HL-60 (cell line): ENCODE data around the gene TMPRSS2.

Source experiments
- DNase-seq, 2 experiments: peaks; one replicate each; pipeline ENCODE4 v3.0.0-alpha.2; 2010 to 2020; ENCODE audit warnings: low read depth in 1 of 2, low spot score in 1 of 2
- H3K27ac ChIP-seq: fragments of 250-450 bp; sonication (Bioruptor Pico); replicated peaks from 2 replicates; pipeline ENCODE4 v1.5.1; 2020; ENCODE audit warnings: mild to moderate bottlenecking, moderate library complexity
- H3K27me3 ChIP-seq: fragments of 250-450 bp; sonication (Bioruptor Pico); 2 replicates; pipeline ENCODE4 v1.5.1; 2021; ENCODE audit warnings: mild to moderate bottlenecking, moderate library complexity; ENCODE audit not compliant: insufficient read depth, poor library complexity, severe bottlenecking
- H3K4me3 ChIP-seq: replicated peaks from 2 replicates; pipeline ENCODE4 v1.5.1; 2011; ENCODE audit warnings: mild to moderate bottlenecking, control low read depth, low read length; ENCODE audit not compliant: insufficient read depth
- GABPA ChIP-seq: IDR thresholded peaks from 2 replicates; pipeline ENCODE4 v1.6.1; 2012; ENCODE audit warnings: low read depth
- POLR2AphosphoS5 ChIP-seq: IDR thresholded peaks from 2 replicates; pipeline ENCODE4 v1.6.1; 2012; ENCODE audit warnings: low read depth
- SPI1 ChIP-seq: IDR thresholded peaks from 2 replicates; pipeline ENCODE4 v1.6.1; 2012; ENCODE audit warnings: low read depth, mild to moderate bottlenecking, borderline replicate concordance
- TF ChIP-seq, protein P1 (sequence below): IDR thresholded peaks from 2 replicates; pipeline ENCODE4 v1.6.1; 2012; ENCODE audit warnings: low read depth; ENCODE audit not compliant: insufficient replicate concordance
- TF ChIP-seq, protein P2 (sequence below): IDR thresholded peaks from one replicate; pipeline ENCODE4 v1.5.1; 2011; ENCODE audit warnings: low read length, control low read depth, inconsistent platforms; ENCODE audit not compliant: insufficient read depth

The TMPRSS2 gene

DNA sequence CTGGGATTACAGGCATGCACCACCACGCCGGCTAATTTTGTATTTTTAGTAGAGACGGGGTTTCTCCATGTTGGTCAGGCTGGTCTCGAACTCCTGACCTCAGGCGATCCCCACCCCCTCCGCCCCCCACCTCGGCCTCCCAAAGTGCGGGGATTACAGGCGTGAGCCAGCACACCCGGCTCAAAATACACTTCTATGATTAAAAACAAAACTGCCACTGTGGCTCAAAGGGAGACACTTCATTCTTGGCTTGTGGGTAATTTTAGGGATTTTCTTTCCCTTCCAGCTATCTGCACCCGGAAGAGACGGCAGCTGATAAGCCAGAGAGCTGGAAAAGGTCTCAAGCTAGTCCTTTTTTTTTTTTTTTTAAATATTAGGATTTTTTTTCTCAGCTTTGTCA lies 24.5 kb downstream of the TMPRSS2 start:
- Histone ChIP-seq H3K27ac (no peak overlapping the region), H3K4me3 (no peak overlapping the region), H3K27me3 (no peaks in the 10 kb centered on the region)
- DNase-seq: no peak
- TF ChIP-seq POLR2AphosphoS5 (no peak), GABPA (no peak), SPI1 (no peak)
- TF ChIP-seq, protein P1, sequence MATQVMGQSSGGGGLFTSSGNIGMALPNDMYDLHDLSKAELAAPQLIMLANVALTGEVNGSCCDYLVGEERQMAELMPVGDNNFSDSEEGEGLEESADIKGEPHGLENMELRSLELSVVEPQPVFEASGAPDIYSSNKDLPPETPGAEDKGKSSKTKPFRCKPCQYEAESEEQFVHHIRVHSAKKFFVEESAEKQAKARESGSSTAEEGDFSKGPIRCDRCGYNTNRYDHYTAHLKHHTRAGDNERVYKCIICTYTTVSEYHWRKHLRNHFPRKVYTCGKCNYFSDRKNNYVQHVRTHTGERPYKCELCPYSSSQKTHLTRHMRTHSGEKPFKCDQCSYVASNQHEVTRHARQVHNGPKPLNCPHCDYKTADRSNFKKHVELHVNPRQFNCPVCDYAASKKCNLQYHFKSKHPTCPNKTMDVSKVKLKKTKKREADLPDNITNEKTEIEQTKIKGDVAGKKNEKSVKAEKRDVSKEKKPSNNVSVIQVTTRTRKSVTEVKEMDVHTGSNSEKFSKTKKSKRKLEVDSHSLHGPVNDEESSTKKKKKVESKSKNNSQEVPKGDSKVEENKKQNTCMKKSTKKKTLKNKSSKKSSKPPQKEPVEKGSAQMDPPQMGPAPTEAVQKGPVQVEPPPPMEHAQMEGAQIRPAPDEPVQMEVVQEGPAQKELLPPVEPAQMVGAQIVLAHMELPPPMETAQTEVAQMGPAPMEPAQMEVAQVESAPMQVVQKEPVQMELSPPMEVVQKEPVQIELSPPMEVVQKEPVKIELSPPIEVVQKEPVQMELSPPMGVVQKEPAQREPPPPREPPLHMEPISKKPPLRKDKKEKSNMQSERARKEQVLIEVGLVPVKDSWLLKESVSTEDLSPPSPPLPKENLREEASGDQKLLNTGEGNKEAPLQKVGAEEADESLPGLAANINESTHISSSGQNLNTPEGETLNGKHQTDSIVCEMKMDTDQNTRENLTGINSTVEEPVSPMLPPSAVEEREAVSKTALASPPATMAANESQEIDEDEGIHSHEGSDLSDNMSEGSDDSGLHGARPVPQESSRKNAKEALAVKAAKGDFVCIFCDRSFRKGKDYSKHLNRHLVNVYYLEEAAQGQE: no peak
- TF ChIP-seq, protein P2, sequence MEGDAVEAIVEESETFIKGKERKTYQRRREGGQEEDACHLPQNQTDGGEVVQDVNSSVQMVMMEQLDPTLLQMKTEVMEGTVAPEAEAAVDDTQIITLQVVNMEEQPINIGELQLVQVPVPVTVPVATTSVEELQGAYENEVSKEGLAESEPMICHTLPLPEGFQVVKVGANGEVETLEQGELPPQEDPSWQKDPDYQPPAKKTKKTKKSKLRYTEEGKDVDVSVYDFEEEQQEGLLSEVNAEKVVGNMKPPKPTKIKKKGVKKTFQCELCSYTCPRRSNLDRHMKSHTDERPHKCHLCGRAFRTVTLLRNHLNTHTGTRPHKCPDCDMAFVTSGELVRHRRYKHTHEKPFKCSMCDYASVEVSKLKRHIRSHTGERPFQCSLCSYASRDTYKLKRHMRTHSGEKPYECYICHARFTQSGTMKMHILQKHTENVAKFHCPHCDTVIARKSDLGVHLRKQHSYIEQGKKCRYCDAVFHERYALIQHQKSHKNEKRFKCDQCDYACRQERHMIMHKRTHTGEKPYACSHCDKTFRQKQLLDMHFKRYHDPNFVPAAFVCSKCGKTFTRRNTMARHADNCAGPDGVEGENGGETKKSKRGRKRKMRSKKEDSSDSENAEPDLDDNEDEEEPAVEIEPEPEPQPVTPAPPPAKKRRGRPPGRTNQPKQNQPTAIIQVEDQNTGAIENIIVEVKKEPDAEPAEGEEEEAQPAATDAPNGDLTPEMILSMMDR: no peak

DNA sequence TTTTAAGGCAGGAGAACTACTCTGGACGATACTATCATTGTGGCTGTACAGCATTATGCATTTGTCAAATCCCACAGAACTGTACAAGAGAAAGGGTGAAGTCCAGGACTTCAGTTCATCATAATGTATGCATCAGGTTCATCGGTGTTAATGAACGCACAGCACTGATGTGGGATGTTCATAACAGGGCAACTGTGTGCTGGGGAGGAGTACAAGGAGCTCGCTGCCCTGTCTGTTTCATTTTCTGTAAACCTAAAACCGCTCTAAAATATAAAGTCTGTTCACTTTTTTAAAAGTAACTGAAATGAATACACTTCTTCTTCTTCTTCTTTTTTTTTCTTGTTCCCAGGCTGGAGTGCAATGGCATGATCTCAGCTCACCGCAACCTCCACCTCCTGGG lies 25.0 kb downstream of the TMPRSS2 start:
- Histone ChIP-seq H3K4me3 (no peak overlapping the region), H3K27ac (no peak overlapping the region), H3K27me3 (peaks cover 2% of the 10 kb centered on the region)
- no peak for TF ChIP-seq SPI1
- TF ChIP-seq, protein P1: no peak
- TF ChIP-seq, protein P2: no peak
- TF ChIP-seq POLR2AphosphoS5: no peak
- TF ChIP-seq GABPA: no peak
- no peak for DNase-seq

DNA sequence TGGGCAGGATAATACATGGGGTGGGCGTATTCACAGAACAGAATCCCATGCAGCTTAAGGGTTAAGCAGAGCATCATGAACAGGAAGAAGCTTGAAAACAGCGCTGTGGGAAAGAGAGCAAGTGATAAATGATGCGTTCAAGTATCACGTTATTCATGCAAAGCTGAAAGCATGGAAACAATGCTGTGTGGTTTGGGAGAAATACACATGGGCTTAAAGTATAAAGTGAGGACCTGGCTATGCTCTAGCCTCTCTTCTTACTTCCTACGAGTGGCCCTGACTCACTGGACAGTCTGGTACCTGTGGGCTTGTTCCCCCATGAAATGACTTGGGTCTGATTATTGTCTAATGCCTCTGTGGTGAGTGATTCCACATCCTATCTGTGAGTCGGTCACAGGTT lies 25.7 kb downstream of the TMPRSS2 start:
- Histone ChIP-seq H3K27me3 (peaks cover 4% of the 10 kb centered on the region), H3K4me3 (no peak overlapping the region), H3K27ac (no peak overlapping the region)
- TF ChIP-seq, protein P2: no peak
- no peak for TF ChIP-seq SPI1
- no peak for TF ChIP-seq POLR2AphosphoS5
- TF ChIP-seq, protein P1: no peak
- TF ChIP-seq GABPA: no peak
- no peak for DNase-seq
